Type B pancreatic cell (in vitro differentiated cells): Measurements from ENCODE around the gene DGUOK. TPM values are rescaled to one million over a fixed set of nuclear protein-coding genes. Genes with fewer than 3 reads are reported as not detected.
A peak's percentile ranks its signal among the peaks of the same experiment; 100 is the strongest.

Experiments
- DNase-seq: peaks from one replicate; pipeline ENCODE4 v3.0.0; 2021; ENCODE audit warnings: mixed read lengths; ENCODE audit not compliant: unreplicated experiment; ENCODE audit errors: extremely low spot score
- H3K27ac Mint-ChIP-seq: 2 replicates; pipeline ENCODE4 v1.8.0; 2021; ENCODE audit warnings: mild to moderate bottlenecking, mixed read lengths
- H3K27me3 Mint-ChIP-seq: 2 replicates; pipeline ENCODE4 v1.8.0; 2021; ENCODE audit warnings: mixed read lengths
- H3K36me3 Mint-ChIP-seq: 2 replicates; pipeline ENCODE4 v1.8.0; 2021; ENCODE audit warnings: mixed read lengths
- H3K4me1 Mint-ChIP-seq: one replicate; pipeline ENCODE4 v1.8.0; 2021; ENCODE audit warnings: mixed read lengths; ENCODE audit not compliant: unreplicated experiment
- H3K4me3 Mint-ChIP-seq: 2 replicates; pipeline ENCODE4 v1.8.0; 2021; ENCODE audit warnings: mild to moderate bottlenecking, mixed read lengths
- H3K9me3 Mint-ChIP-seq: 2 replicates; pipeline ENCODE4 v1.8.0; 2021; ENCODE audit warnings: mixed read lengths
- total RNA-seq: library from RNA; stranded (reverse); gene quantifications from 2 replicates; pipeline ENCODE4 v1.2.1, GENCODE V29; 2021; ENCODE audit warnings: low replicate concordance
- TF ChIP-seq, protein P1 (sequence below): fragments of 200-600 bp; sonication (generic); conservative IDR thresholded peaks from 2 replicates; pipeline ENCODE4 v1.5.0; 2021; ENCODE audit warnings: antibody characterized with exemption, mild to moderate bottlenecking

DGUOK gene
- total RNA-seq, 1 donor from 2014 or later, result 73.4 TPM

DNA sequence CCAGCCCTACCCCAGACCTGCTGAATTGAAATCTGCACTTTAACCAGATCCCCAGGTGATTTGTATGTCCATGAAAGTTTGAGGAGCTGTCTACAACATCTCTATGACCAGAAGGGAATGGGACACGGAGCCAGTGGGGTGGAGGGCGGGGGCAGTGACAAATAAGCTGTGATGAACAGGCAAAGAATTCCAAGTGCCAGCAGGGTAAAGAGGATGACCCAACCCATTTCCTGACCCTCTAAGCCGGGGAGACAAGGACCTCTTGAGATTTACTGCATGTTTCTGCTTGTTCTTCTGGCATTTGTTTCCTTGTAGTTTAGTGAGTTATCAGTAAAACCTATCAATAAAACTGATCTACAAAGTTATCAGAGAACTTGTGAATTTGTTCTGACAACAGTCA, 66.7 kb downstream of the DGUOK start:
- H3K27ac Mint-ChIP-seq, result peak overlapping the region; percentile 62
- TF ChIP-seq, protein P1, sequence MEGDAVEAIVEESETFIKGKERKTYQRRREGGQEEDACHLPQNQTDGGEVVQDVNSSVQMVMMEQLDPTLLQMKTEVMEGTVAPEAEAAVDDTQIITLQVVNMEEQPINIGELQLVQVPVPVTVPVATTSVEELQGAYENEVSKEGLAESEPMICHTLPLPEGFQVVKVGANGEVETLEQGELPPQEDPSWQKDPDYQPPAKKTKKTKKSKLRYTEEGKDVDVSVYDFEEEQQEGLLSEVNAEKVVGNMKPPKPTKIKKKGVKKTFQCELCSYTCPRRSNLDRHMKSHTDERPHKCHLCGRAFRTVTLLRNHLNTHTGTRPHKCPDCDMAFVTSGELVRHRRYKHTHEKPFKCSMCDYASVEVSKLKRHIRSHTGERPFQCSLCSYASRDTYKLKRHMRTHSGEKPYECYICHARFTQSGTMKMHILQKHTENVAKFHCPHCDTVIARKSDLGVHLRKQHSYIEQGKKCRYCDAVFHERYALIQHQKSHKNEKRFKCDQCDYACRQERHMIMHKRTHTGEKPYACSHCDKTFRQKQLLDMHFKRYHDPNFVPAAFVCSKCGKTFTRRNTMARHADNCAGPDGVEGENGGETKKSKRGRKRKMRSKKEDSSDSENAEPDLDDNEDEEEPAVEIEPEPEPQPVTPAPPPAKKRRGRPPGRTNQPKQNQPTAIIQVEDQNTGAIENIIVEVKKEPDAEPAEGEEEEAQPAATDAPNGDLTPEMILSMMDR, result no peak

DNA sequence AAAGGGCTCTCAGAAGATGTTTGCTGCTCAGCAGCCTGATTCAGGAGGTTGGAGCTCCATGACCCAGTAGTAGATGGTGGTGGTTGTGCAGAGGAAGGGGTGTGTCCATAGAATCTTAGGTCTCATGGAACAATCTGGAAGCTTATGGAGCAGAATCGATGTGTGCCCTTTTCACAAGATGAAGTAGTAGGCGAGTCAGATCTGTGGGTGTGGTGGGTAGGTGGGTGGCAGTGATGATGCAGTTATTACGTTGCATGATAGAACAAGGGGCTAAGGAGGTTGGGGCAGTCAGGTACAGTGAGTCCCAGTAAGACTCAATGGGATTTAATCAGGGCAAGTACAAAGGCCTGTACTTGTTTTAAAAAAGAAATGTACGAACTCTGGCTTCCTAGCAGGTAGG, 67.1 kb downstream of the DGUOK start:
- TF ChIP-seq, protein P1, result no peak
- DNase-seq, result no peak
- H3K9me3 Mint-ChIP-seq, result no peaks in the 10 kb centered on the region
- peak overlapping the region; percentile 62 for H3K27ac Mint-ChIP-seq
- H3K36me3 Mint-ChIP-seq, result peaks cover 36% of the 10 kb centered on the region
- peak overlapping the region; percentile 49 for H3K4me3 Mint-ChIP-seq
- H3K27me3 Mint-ChIP-seq, result no peaks in the 10 kb centered on the region
- H3K4me1 Mint-ChIP-seq, result peaks cover 45% of the 10 kb centered on the region

More for the DNA sequence above, 66.7 kb downstream of the DGUOK start:
- H3K27me3 Mint-ChIP-seq, result no peaks in the 10 kb centered on the region
- peaks cover 44% of the 10 kb centered on the region for H3K4me1 Mint-ChIP-seq
- H3K4me3 Mint-ChIP-seq, result peak overlapping the region; percentile 49
- no peaks in the 10 kb centered on the region for H3K9me3 Mint-ChIP-seq
- peaks cover 39% of the 10 kb centered on the region for H3K36me3 Mint-ChIP-seq
- no peak for DNase-seq

DNA sequence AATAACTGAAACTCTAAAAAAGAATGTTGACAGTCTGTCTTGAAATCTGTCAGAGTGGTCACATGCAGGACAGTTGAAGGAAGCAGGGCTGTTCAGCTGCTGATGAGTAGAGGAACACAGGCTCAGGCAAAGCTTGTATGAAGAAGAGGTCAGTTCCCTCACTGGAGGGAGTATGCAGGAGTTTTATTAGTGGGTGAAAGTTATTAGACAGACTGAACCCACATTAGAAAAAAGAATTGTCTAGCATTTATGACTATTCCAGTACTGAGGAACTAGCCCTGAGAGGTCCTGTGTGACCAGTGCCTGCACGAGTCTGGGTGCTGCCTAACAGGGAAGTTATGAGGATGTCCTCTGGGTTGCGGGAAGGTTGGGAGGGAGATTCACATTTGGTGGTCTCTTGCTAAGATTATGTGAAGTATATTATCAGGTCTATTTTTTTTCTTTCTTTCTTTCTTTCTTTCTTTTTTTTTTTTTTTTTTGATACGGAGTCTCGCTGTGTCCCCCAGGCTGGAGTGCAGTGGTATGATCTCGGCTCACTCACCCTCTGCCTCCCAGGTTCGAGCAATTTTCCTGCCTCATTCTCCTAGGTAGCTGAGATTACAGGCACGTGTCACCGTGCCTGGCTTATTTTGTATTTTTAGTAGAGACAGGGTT, 67.6 kb downstream of the DGUOK start:
- peak overlapping the region; percentile 62 for H3K27ac Mint-ChIP-seq
- H3K9me3 Mint-ChIP-seq, result no peaks in the 10 kb centered on the region
- peaks cover 34% of the 10 kb centered on the region for H3K36me3 Mint-ChIP-seq
- DNase-seq, result no peak
- peak overlapping the region; percentile 16 for H3K4me3 Mint-ChIP-seq
- peaks cover 47% of the 10 kb centered on the region for H3K4me1 Mint-ChIP-seq
- H3K27me3 Mint-ChIP-seq, result no peaks in the 10 kb centered on the region
- TF ChIP-seq, protein P1, result no peak

DNA sequence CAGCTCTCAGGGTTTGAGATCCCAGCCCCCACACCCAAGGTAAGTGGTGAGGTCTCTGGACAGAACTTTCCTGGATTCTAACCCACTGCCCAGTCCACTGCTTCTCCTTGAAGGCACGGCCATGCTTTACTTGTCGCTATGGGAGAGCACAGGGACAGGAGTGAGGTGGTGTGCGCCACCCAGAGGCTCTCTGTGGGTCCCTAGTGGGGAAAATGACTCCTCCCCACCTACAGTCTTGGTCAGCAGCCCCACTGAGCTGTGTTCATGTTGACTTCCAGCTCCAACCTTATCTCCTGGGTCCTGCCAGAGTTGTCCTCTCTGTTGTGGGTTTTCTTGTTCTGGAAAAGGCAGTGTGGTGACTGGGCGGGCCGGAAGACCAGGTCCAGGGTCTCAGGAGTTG, 69.1 kb downstream of the DGUOK start:
- no peak overlapping the region for H3K4me3 Mint-ChIP-seq
- no peak overlapping the region for H3K27ac Mint-ChIP-seq
- H3K4me1 Mint-ChIP-seq, result peaks cover 58% of the 10 kb centered on the region
- H3K9me3 Mint-ChIP-seq, result no peaks in the 10 kb centered on the region
- DNase-seq, result no peak
- TF ChIP-seq, protein P1, result no peak
- H3K27me3 Mint-ChIP-seq, result no peaks in the 10 kb centered on the region
- H3K36me3 Mint-ChIP-seq, result peaks cover 19% of the 10 kb centered on the region

GRCh38 chr2:73997813-73998212, 71.1 kb downstream of the DGUOK start:
- no peak for DNase-seq
- H3K9me3 Mint-ChIP-seq, result no peaks in the 10 kb centered on the region
- TF ChIP-seq, protein P1, result no peak
- H3K27me3 Mint-ChIP-seq, result no peaks in the 10 kb centered on the region
- no peak overlapping the region for H3K27ac Mint-ChIP-seq
- H3K4me1 Mint-ChIP-seq, result peaks cover 66% of the 10 kb centered on the region
- peaks cover 11% of the 10 kb centered on the region for H3K36me3 Mint-ChIP-seq
- H3K4me3 Mint-ChIP-seq, result peak overlapping the region; percentile 45
